Activated CD4-positive, alpha-beta memory T cell treated with anti-CD3 and anti-CD28 coated beads, Interleukin-2, amount 10 ng/mL, durations not matched to agents 7 days and 5 days (primary cell): Measurements from ENCODE around the gene ZBTB38. TPM values are rescaled to one million over a fixed set of nuclear protein-coding genes. Genes with fewer than 3 reads are reported as not detected.

ENCODE experiments used
- CTCF ChIA-PET: fragments of 350-600 bp; sonication (Branson Sonifier 250); formaldehyde crosslinking; loops from one replicate; lab custom pipeline; 2021; ENCODE audit warnings: antibody characterized with exemption, inconsistent platforms; lab: Charles Lee
- POLR2A ChIA-PET: fragments of 350-600 bp; sonication (Branson Sonifier 250); formaldehyde crosslinking; loops from one replicate; lab custom pipeline; 2021; ENCODE audit warnings: antibody characterized with exemption; lab: Charles Lee
- DNase-seq: peaks from one replicate; pipeline ENCODE4 v3.0.0-alpha.2; 2020
- H3K27ac Mint-ChIP-seq: one replicate; pipeline ENCODE4 v1.8.0; 2021; ENCODE audit warnings: mild to moderate bottlenecking, mixed read lengths
- H3K27me3 Mint-ChIP-seq: one replicate; pipeline ENCODE4 v1.8.0; 2021; ENCODE audit warnings: mixed read lengths
- H3K36me3 Mint-ChIP-seq: one replicate; pipeline ENCODE4 v1.8.0; 2021; ENCODE audit warnings: low read depth, mixed read lengths
- H3K4me1 Mint-ChIP-seq: one replicate; pipeline ENCODE4 v1.8.0; 2021; ENCODE audit warnings: mixed read lengths
- H3K4me3 Mint-ChIP-seq: one replicate; pipeline ENCODE4 v1.8.0; 2021; ENCODE audit warnings: mild to moderate bottlenecking, mixed read lengths
- H3K9me3 Mint-ChIP-seq: one replicate; pipeline ENCODE4 v1.8.0; 2021; ENCODE audit warnings: mixed read lengths
- total RNA-seq, 2 experiments: library from RNA; stranded (reverse); gene quantifications; one replicate each; pipeline ENCODE4 v1.2.3, GENCODE V29; 2021

Gene ZBTB38
- total RNA-seq, result 10 to 100 TPM; 36.0 to 39.6 TPM

- Mint-ChIP-seq H3K27ac (no peak within 1 kb of the TSS), H3K9me3 (peaks cover 2% of the 10 kb centered on the region), H3K4me3 (no peak within 1 kb of the TSS), H3K36me3 (peaks cover 2% of the 10 kb centered on the region), H3K27me3 (peaks cover 1% of the 10 kb centered on the region), H3K4me1 (peaks cover 26% of the 10 kb centered on the region)
- DNase-seq, result no peak
- POLR2A ChIA-PET, result interaction anchor here (0.8 to 6.3 kb wide), 3 partner anchors 16 to 74 kb away, joined by 3 to 60 read pairs (median 5); no protein-coding TSS in a partner anchor
- CTCF ChIA-PET, result interaction anchor here (0.9 to 1.0 kb wide), 2 partner anchors 74 to 84 kb away, joined by 3 to 5 read pairs; no protein-coding TSS in a partner anchor
Measured at GRCh38 chr3:141368062-141368924, at the start of gene ZBTB38. Gene ZBTB38 (plus strand): TSS chr3:141368504. CDS start chr3:141442389, 73,885 bp downstream.

GRCh38 chr3:141320399-141321108 is 47.8 kb upstream of the ZBTB38 start:
- Mint-ChIP-seq H3K27ac (no peak overlapping the region), H3K9me3 (peaks cover 5% of the 10 kb centered on the region), H3K4me3 (no peak overlapping the region), H3K27me3 (no peaks in the 10 kb centered on the region), H3K4me1 (peaks cover 13% of the 10 kb centered on the region), H3K36me3 (peaks cover 9% of the 10 kb centered on the region)
- DNase-seq, result no peak
- ChIA-PET POLR2A (interaction anchor here (2.6 kb wide), 1 partner anchor 9 kb away, joined by 8 read pairs; no protein-coding TSS in a partner anchor), CTCF (interaction anchor here (1.7 to 3.0 kb wide), 2 partner anchors 9 to 134 kb away, joined by 5 to 10 read pairs; no protein-coding TSS in a partner anchor)

- Mint-ChIP-seq H3K27ac (no peak overlapping the region), H3K36me3 (peaks cover 9% of the 10 kb centered on the region), H3K4me3 (no peak overlapping the region), H3K4me1 (peaks cover 13% of the 10 kb centered on the region), H3K9me3 (peaks cover 5% of the 10 kb centered on the region), H3K27me3 (no peaks in the 10 kb centered on the region)
- DNase-seq, result no peak
- POLR2A ChIA-PET, result interaction anchor here (2.6 kb wide), 1 partner anchor 9 kb away, joined by 8 read pairs; no protein-coding TSS in a partner anchor
- CTCF ChIA-PET, result interaction anchor here (1.7 to 3.0 kb wide), 2 partner anchors 9 to 133 kb away, joined by 5 to 10 read pairs; no protein-coding TSS in a partner anchor
Measured at GRCh38 chr3:141321109-141321497, 47.2 kb upstream of the ZBTB38 start.

- no peak overlapping the region for H3K27ac Mint-ChIP-seq
- peaks cover 18% of the 10 kb centered on the region for H3K4me1 Mint-ChIP-seq
- DNase-seq, result no peak
- ChIA-PET CTCF (interaction anchor here (0.8 to 1.6 kb wide), 2 partner anchors 36 to 129 kb away, joined by 3 to 4 read pairs; no protein-coding TSS in a partner anchor), POLR2A (no interaction called here)
- H3K27me3 Mint-ChIP-seq, result no peaks in the 10 kb centered on the region
- H3K9me3 Mint-ChIP-seq, result peaks cover 5% of the 10 kb centered on the region
- no peak overlapping the region for H3K4me3 Mint-ChIP-seq
- peaks cover 7% of the 10 kb centered on the region for H3K36me3 Mint-ChIP-seq
Measured at GRCh38 chr3:141323936-141324704, 44.2 kb upstream of the ZBTB38 start.

GRCh38 chr3:141326123-141326522 is 42.2 kb upstream of the ZBTB38 start:
- Mint-ChIP-seq H3K4me3 (no peak overlapping the region), H3K36me3 (no peaks in the 10 kb centered on the region), H3K4me1 (peaks cover 9% of the 10 kb centered on the region), H3K27ac (no peak overlapping the region), H3K27me3 (no peaks in the 10 kb centered on the region), H3K9me3 (no peaks in the 10 kb centered on the region)
- no peak for DNase-seq
- ChIA-PET CTCF (no interaction called here), POLR2A (no interaction called here)

GRCh38 chr3:141326626-141327025 is 41.7 kb upstream of the ZBTB38 start:
- ChIA-PET CTCF (no interaction called here), POLR2A (no interaction called here)
- no peaks in the 10 kb centered on the region for H3K27me3 Mint-ChIP-seq
- H3K4me3 Mint-ChIP-seq, result no peak overlapping the region
- no peaks in the 10 kb centered on the region for H3K36me3 Mint-ChIP-seq
- H3K27ac Mint-ChIP-seq, result no peak overlapping the region
- DNase-seq, result no peak
- no peaks in the 10 kb centered on the region for H3K9me3 Mint-ChIP-seq
- H3K4me1 Mint-ChIP-seq, result peaks cover 7% of the 10 kb centered on the region

- CTCF ChIA-PET, result no interaction called here
- no peak overlapping the region for H3K27ac Mint-ChIP-seq
- no peak overlapping the region for H3K4me3 Mint-ChIP-seq
- POLR2A ChIA-PET, result interaction anchor here (0.8 kb wide), 1 partner anchor 17 kb away, joined by 3 read pairs; no protein-coding TSS in a partner anchor
- no peaks in the 10 kb centered on the region for H3K36me3 Mint-ChIP-seq
- no peaks in the 10 kb centered on the region for H3K9me3 Mint-ChIP-seq
- H3K27me3 Mint-ChIP-seq, result no peaks in the 10 kb centered on the region
- DNase-seq, result no peak
- peaks cover 7% of the 10 kb centered on the region for H3K4me1 Mint-ChIP-seq
Measured at GRCh38 chr3:141328286-141329166, 39.8 kb upstream of the ZBTB38 start.

GRCh38 chr3:141330235-141330634 is 38.1 kb upstream of the ZBTB38 start:
- CTCF ChIA-PET, result no interaction called here
- no peaks in the 10 kb centered on the region for H3K27me3 Mint-ChIP-seq

GRCh38 chr3:141330718-141331376 is 37.5 kb upstream of the ZBTB38 start:
- H3K4me3 Mint-ChIP-seq, result no peak overlapping the region
- no peak for DNase-seq
- no peak overlapping the region for H3K27ac Mint-ChIP-seq
- no peaks in the 10 kb centered on the region for H3K36me3 Mint-ChIP-seq
- H3K4me1 Mint-ChIP-seq, result peaks cover 7% of the 10 kb centered on the region
- H3K9me3 Mint-ChIP-seq, result no peaks in the 10 kb centered on the region
- ChIA-PET POLR2A (no interaction called here), CTCF (no interaction called here)
- H3K27me3 Mint-ChIP-seq, result no peaks in the 10 kb centered on the region

More at GRCh38 chr3:141330235-141330634, 38.1 kb upstream of the ZBTB38 start:
- POLR2A ChIA-PET, result no interaction called here
- no peak overlapping the region for H3K4me3 Mint-ChIP-seq
- H3K4me1 Mint-ChIP-seq, result peaks cover 7% of the 10 kb centered on the region
- H3K27ac Mint-ChIP-seq, result no peak overlapping the region
- no peak for DNase-seq
- no peaks in the 10 kb centered on the region for H3K9me3 Mint-ChIP-seq
- H3K36me3 Mint-ChIP-seq, result no peaks in the 10 kb centered on the region

- Mint-ChIP-seq H3K4me1 (peaks cover 7% of the 10 kb centered on the region), H3K27me3 (no peaks in the 10 kb centered on the region), H3K9me3 (no peaks in the 10 kb centered on the region), H3K27ac (no peak overlapping the region), H3K4me3 (no peak overlapping the region), H3K36me3 (no peaks in the 10 kb centered on the region)
- DNase-seq, result no peak
- POLR2A ChIA-PET, result no interaction called here
- CTCF ChIA-PET, result interaction anchor here (1.8 kb wide), 1 partner anchor 123 kb away, joined by 4 read pairs; no protein-coding TSS in a partner anchor
Measured at GRCh38 chr3:141331377-141332318, 36.7 kb upstream of the ZBTB38 start.
